HG03097 (cell line): ENCODE measurements around the gene CYYR1.

Experiments used
- ATAC-seq: cut with Tn5 transposase; IDR thresholded peaks from one replicate; pipeline ENCODE4 v1.9.1; 2021; ENCODE audit not compliant: unreplicated experiment, low FRiP score

The CYYR1 gene

GRCh38 chr21:26555540-26556146 lies 17.4 kb downstream of the CYYR1 start:
- no peak for ATAC-seq

GRCh38 chr21:26554365-26554764 lies 18.7 kb downstream of the CYYR1 start:
- no peak for ATAC-seq

DNA sequence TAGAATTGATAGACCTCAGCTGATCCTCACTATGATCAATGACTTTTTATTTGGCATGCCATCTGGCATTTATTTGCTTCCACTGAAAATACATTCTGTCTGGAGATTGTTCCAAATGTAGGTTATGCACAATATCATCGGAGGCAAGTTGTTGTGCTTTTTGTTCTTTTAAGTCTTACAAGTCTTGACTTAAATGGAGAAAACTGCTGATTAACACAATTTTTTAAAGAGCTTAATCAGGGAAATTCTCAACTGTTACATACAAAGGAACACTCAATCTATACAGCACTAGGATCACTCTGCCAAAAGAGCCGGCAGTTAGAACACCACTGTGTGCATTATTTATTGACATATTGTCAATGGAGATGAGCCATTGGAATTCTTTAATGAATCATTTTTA lies 19.2 kb downstream of the CYYR1 start:
- ATAC-seq, result no peak

- no peak for ATAC-seq
Measured at GRCh38 chr21:26550326-26550725, 22.8 kb downstream of the CYYR1 start.

GRCh38 chr21:26546446-26547097 lies 26.5 kb downstream of the CYYR1 start:
- no peak for ATAC-seq

DNA sequence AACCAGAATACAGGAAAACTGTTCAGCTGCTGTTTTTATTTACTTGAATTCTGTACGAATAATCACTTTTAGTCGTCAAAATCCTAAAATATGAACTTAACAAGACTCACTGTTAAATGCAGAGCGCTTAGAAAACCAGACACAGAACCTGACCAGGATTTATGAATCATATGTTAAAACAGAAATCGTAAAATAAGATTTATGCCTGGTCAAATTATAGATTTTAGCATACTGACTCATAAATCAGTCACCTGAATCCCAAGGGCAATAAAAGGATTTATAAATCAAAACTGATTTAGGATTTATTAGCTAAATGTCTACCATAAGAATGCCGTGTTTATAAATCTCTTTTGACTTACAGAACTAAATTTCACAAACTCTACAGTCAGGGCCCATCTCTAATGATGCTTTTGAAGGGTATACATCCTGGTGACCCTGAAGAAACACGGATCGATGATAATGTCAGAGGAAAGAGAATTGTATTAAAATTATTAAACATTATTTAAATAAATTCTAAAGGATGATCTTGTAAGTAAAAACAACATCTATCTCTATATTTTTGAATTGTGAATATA lies 28.8 kb downstream of the CYYR1 start:
- no peak for ATAC-seq

- ATAC-seq, result no peak
Measured at GRCh38 chr21:26540651-26541050, 32.4 kb downstream of the CYYR1 start.

DNA sequence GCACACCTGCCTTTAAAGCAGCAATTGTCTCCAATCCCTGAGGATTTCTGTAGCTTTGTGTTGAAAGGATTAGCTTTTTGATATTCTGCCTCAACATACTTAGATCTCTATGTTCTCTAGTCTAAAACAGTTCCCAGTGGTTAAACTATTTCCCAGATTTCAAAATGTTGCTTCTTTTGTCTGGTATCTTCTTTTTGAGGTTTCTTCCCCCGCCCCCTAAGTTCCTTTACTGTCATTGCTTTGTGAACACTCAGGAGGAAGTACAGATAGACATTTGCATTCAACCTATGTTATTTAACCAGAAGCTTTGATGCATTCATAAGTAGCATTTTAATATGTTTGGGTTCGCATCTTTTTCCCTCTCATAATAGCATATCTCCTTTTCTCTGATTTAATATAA lies 33.5 kb downstream of the CYYR1 start:
- ATAC-seq, result no peak

GRCh38 chr21:26534517-26534916 lies 38.6 kb downstream of the CYYR1 start:
- no peak for ATAC-seq

GRCh38 chr21:26532208-26532607 lies 40.9 kb downstream of the CYYR1 start:
- no peak for ATAC-seq

GRCh38 chr21:26529526-26529925 lies 43.6 kb downstream of the CYYR1 start:
- ATAC-seq, result no peak

GRCh38 chr21:26528882-26529281 lies 44.2 kb downstream of the CYYR1 start:
- no peak for ATAC-seq

DNA sequence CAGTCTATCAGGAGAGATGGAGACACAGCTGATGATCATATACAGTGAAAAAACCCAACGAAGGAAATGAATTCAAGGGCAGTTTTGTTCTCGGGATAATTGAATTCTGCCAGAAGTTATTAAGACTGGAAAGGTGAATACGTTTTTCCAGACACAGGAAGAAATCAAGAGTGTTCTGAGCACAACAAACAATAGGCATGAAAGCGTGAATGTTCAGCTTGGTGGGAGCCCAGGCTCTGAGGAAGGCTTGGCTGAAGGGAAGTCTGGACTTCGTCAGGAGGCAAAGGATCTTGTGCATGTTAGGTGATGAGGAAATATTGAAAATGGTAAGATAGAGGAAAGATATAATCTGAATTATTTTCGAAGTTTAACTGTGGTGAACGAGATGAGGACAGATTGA lies 50.4 kb downstream of the CYYR1 start:
- no peak for ATAC-seq

DNA sequence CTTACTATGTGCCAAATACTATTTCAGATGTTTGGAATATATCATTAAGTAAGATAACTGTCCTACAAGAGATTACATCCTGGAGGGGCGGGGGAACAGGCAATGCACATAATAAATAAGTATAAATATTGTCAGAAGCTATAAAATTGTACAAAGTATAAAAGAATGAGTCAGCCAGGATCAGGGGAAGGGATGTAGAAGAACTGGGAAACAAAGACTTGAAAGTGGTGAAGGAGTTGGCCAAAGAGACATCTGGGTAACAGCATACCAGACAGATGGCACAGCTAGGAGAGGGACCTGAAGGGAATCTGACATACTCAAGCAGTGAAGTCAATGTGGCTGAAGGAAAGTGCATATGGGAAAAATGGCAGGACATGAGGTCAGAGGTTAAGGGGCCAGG lies 53.9 kb downstream of the CYYR1 start:
- ATAC-seq, result no peak

DNA sequence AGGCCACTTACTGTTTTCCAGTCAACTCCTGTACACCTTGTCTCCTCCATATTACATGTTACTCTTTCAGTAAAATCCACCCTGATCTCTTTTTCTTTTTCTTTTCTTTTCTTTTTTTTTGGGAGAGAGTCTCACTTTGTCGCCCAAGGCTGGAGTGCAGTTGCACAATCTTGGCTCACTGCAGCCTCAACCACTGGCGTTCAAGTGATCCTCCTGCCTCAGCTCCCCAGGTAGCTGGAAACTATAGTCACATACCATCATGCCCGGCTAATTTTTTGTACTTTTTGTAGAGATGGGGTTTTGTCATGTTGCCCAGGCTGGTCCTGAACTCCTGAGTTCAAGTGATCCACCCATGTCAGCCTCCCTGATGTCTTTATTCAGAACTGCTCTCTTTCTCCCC lies 57.8 kb downstream of the CYYR1 start:
- no peak for ATAC-seq

DNA sequence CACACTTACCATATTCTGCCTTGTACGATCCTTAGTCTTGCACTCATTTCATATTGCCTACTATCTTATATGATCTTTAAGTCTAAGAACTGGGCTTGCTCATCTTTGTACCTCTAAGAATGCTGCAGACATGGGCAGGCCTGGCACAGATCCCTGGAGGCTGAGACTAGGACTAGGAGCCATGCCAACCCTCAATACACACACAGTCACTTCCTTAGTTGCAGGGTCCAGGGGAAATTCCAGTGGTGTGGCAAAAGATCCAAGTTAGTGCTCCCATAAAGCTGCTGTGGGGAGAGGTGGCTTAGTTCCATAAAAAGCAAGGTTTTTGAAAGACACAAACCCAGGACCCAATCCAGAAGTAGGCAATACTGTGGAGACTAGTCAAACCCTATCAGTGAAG lies 59.9 kb downstream of the CYYR1 start:
- no peak for ATAC-seq

DNA sequence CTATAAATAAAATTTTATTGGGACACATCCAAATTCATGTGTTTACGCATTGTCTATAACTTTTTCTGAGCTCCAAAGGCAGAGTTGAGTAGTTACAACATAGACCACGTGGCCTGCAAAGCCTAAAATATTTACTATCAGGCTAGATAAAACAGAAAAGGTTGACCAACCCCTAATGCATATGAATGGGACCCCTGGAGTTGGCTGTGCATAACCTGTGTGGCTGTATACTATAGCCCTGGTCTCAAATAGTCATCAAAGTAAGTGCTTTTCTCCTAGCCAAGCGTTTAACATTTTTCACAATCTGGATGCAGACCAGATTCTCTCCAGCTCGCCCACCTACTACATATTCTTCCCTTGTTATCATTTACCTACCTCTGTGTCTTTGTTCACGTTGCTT lies 60.4 kb downstream of the CYYR1 start:
- no peak for ATAC-seq

DNA sequence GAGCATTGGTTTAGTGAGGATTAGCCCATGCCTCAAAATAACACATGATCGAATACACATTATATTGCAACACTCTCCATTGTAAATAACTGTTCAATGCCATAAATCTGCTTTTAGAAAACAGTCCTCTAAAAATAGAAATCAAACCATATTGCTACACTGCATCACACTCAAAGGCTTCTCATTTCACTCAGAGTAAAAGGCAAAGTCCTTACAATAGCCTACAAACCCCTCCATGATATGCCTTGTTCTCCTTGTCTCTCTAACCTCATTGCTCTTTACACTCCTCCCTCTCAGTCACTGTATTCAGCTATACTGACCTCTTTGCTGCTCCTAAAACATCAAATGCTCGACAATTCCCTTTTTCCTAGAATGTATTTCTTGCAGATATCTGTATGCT lies 64.2 kb downstream of the CYYR1 start:
- no peak for ATAC-seq

DNA sequence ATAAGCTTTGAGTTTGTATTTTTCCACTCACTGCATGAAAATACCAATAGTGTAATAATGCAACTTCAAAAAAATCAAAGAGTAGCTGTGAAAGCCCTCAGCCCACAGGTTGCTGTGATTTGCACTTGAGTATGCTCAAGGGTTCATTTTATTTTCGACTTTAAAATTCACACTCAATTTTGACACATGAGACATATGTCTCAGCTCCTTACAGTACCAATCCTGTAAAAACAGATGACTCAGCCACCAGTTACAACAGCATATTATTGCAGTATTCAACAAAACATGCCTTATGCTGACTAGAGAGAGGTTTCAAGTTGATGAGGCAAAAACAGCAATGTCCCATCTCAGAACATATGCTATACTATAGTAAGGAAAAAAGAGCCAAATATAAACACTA lies 66.1 kb downstream of the CYYR1 start:
- ATAC-seq, result no peak

DNA sequence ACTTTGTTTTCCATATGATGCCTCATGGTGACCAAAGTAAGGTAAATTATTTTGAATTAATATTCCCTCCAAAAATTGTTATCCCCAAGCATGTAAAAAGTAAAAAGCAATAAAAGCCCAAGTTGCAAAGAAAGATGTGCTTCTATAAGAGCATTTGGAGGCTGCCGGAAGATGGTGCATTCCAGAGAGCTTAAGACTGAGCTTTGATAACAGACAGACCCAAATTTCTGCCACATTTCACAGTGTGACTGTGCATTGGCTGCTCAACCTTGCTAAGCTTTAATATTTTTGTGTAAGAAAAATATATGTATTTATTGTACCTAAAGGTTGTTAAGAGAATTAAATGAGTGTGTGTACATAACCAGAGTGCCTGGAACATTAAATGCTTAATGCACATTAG lies 67.9 kb downstream of the CYYR1 start:
- ATAC-seq, result no peak

- no peak for ATAC-seq
Measured at GRCh38 chr21:26503414-26503813, 69.7 kb downstream of the CYYR1 start.

DNA sequence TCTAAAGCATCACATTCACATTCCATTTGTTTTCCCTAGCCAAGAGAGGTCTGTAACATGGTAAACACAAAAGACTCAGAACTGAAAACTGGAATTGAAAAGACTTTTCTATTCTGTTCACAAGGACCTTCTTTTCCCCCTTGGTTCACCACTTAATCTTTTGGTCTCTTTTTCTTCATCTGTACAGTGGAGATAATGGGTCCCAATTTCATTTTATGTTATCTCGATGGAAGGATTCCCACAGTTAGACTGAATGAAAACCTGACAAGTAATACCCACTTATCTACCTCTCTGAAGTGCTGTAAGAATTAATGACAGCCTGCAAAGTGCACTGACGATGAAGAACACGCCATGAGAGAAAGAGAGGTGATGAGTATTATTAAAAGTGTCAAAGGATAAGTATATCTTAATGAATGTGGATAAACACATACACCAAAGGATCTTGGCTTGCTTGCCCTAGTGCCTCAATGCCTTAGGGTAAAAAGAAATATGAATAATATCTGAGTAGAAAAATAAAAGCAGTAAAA lies 71.5 kb downstream of the CYYR1 start:
- ATAC-seq, result no peak
